Adipose tissue (tissue), 3 donors: Measurements from ENCODE around the gene CNNM3. TPM values are rescaled to one million over a fixed set of nuclear protein-coding genes. Genes with fewer than 3 reads are reported as not detected.

Experiments
- H3K27ac ChIP-seq: one replicate; pipeline ENCODE4 v1.5.1; 2013; ENCODE audit warnings: low read depth, low read length
- WGBS, 3 donors: extraction: QIAGEN DNeasy Blood & Tissue Kit; methylation state at CpG; one replicate each; pipeline ENCODE4 v1.1.7; 2013; 5-methylcytosine and 5-hydroxymethylcytosine counted together
- polyA plus RNA-seq, 3 donors: library from polyadenylated mRNA; stranded (reverse); fragments of 200-250 nt; gene quantifications; one replicate each; pipeline ENCODE4 v1.2.3, GENCODE V29; 2013
- donor health status: healthy with polysubstance abuse.
- donor health status: Bipolar disorder and iron deficiency.
- donor health status: healthy.

The CNNM3 gene
- polyA plus RNA-seq, 3 donors, result 3.6 to 17.9 (median 8.3) TPM

DNA sequence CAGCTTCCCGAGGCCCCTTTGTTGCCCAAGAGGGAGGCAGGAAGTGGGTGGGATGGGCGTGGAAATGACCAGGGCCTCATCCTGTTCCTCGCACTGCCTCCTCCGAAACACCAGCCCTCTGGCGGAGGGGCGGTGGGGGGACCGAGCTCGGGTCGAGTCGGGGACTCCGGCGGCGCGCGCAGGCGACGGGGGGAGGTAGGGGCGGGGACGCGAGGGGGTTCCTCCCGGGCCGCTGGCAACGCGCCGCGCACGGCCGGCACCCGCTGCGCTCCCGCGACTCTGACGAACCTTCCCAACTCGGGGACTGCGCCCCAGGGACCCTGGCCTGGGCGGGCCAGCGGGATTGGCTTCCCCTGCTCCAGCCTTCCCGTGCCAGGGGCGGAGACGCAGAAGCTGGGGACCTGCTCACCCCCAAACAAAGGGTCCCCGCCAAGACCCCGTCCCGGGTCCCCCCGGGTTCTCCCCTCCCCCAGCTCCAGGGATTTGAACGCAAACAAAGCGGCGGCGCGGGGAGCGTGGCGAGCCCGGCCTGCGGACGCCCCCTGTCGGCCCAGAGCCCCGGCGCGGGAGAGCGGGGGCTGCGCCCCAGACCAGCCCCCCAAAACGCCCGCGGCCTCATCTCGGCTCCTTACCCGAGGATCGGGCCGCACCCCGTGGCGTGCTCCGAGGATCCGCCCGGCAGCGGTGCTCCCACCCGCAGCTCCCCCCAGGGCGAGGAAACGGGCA is 52.6 kb downstream of the CNNM3 start:
- peak overlapping the region; percentile 75 for H3K27ac ChIP-seq
- 0 to 1% (median 0%) methylated on average over 49 to 76 of the region's 76 CpGs for WGBS, 3 donors

GRCh38 chr2:96869281-96869821 is 53.3 kb downstream of the CNNM3 start:
- WGBS, 3 donors, result 0 to 1% (median 0%) methylated on average over 31 to 64 of the region's 64 CpGs
- H3K27ac ChIP-seq, result peak overlapping the region; percentile 75

- H3K27ac ChIP-seq, result peak within 1 kb of the TSS; percentile 75
- WGBS, 3 donors, result 1 to 2% (median 1%) methylated on average over 73 to 93 of the region's 93 CpGs
These were observed 54.0 kb downstream of the CNNM3 start, which contains the start of gene SEMA4C for GRCh38 chr2:96869822-96870625. Gene SEMA4C, minus strand, starts transcription at chr2:96870080. Its CDS starts 2,194 bp downstream, at chr2:96867886.

DNA sequence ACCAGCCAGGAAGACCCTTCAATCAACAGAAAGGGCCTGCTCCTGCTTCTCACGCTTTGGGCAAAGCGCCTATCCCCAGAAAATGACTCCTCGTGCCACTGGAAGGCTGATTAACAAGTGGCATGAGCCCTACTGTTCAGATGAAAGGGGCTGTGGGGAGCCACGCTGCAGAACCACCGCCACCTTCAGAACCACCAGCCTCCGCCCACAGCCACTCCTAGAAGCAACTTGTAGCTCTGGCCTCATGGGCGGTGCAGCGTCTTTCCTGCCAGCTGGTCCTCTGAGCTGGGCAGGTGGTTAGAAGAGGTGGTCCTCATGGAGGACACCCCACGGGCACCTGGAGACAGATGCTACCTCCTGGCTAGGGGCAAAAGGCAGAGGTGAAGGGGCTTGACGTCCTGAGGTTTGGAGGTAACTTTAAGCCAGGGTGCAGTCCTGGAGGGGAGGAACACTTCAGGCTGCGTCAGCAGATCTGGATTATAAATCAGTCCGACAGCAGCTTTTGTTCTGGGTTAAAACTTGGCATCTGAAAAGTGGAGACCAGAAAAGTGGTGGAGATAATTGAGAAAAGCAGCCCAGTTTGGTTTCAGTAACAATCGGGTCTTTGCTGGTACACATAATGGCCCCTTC is 54.7 kb downstream of the CNNM3 start:
- 15 to 42% (median 19%) methylated on average over 13 of the region's 13 CpGs for WGBS, 3 donors
- no peak overlapping the region for H3K27ac ChIP-seq

DNA sequence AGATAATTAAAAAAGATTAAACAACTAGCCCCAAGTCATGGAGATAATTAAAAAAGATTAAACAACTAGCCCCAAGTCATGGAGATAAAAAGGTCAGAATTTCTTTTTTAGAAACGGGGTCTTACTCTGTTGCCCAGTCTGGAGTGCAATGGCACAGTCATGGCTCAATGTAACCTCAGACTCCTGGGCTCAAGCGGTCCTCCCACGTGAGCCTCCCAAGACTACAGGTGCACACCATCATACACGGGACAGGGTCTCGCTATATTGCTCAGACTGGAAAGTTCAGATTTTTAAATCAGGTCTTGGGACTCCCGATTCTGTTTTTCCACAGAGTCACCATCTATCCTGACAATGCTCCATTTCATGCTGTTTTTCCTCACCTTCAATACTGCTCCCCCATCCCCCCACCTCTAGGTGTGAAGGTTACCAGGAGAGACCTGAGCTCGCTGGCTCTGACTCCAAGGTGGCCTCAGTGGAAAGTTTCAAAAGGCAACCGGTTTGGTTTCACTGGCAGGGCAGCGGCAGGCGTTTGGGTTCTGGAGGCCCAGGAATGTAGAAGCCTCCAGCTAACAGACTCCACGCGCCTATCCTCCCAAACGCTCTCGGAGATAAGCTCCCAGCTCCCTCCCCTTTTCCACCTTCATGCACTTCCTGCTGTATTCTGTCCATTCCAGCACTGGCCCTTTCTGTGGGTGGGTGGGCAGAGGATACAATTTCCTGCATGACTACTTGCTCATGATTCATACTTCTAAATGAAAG is 56.7 kb downstream of the CNNM3 start:
- no peak overlapping the region for H3K27ac ChIP-seq
- 72 to 77% (median 74%) methylated on average over 14 of the region's 14 CpGs for WGBS, 3 donors

GRCh38 chr2:96873651-96874096 is 57.6 kb downstream of the CNNM3 start:
- H3K27ac ChIP-seq, result no peak overlapping the region
- 29 to 71% (median 36%) methylated on average over 8 of the region's 8 CpGs for WGBS, 3 donors

DNA sequence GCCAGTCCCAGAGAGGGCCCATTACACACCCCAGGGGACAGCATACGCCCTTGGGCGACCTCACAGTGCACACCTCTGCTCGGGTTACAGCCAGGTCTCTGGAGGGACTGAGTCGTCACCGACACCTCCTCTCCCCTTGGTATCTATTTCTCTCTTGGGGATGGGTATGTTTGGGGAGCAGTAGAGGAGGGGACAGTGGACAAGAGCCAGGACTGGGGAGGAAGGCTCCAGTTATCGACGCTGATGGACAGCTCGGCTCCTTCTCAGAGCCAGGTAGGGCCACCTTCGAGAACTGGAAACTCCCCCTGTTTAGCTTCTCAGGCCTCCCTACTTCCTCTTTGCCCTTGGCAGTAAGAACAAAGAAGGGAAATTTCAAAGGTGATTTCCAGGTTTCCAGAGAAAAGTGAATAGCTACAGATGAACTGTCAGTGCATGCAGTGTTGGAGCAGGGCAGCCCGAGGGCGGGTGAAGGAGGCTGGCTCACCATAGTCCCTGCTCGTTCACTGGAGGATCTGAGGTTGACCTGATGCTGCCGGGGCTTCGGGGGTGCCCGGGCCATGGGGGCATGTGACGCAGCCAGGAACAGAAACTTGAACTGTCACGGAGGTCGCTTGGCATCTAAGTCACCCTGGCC is 58.2 kb downstream of the CNNM3 start:
- no peak overlapping the region for H3K27ac ChIP-seq
- 48 to 51% (median 48%) methylated on average over 18 of the region's 18 CpGs for WGBS, 3 donors

DNA sequence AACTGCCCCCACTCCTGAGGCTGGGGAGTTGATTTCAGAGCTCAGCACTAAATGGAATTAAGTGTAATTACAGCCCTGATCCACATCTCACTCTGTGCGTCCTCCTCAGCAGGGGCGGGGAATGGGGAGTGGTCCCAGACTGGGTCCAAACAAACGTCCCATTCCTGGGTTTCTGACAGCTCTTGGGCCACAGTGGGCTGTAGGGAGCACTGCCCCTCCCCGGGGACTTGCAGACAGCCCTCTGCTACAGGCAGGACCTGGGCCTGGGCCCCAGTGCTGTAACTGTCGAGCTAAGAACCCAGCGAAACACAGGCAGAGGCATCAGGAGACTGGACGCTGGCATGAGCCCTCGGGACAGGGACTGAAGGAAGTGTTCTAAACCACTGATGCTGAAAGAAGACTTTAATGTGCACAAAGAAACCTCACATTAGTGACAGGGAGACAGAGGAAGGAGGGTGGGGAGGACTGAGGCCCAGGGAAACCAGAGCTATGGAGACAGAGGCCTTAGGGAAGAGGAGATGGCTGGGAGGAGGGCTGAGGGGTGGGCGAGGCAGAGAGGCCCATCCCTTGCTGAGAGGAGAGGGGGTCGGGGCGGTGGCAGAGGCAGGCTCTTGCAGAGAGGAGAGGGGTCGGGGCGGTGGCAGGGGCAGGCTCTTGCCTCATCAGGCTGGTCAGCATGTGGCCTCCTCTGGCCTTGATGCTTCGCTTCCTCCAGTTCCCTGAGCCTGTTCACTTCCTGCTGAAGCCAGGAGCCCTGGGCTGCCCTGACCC is 59.6 kb downstream of the CNNM3 start:
- WGBS, 3 donors, result 76 to 81% (median 78%) methylated on average over 10 to 14 of the region's 14 CpGs

GRCh38 chr2:96876269-96877041 is 60.4 kb downstream of the CNNM3 start:
- H3K27ac ChIP-seq, result no peak overlapping the region
- WGBS, 3 donors, result 86 to 91% (median 89%) methylated on average over 16 of the region's 16 CpGs

More for the DNA sequence above, 59.6 kb downstream of the CNNM3 start:
- no peak overlapping the region for H3K27ac ChIP-seq

DNA sequence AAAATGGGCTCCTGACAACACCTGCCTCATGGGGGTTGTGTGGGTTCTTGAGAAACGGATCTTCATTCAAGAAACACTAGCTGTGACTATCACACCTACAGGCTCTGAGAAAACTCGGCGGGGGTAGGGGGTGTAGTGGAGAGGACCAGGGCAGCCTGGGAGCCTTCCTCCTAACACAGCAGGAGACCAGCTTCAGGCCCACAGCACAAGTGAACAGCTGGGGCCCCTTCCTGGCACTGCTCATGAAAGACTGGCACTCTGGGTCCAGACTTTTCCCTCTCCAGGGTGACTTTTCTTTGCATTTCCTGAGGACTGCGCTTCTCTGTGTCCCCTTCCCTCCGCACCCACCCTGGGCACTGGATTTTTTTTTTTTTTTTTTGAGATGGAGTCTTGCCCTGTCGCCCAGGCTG is 61.0 kb downstream of the CNNM3 start:
- 81 to 89% (median 84%) methylated on average over 6 of the region's 6 CpGs for WGBS, 3 donors
- no peak overlapping the region for H3K27ac ChIP-seq

DNA sequence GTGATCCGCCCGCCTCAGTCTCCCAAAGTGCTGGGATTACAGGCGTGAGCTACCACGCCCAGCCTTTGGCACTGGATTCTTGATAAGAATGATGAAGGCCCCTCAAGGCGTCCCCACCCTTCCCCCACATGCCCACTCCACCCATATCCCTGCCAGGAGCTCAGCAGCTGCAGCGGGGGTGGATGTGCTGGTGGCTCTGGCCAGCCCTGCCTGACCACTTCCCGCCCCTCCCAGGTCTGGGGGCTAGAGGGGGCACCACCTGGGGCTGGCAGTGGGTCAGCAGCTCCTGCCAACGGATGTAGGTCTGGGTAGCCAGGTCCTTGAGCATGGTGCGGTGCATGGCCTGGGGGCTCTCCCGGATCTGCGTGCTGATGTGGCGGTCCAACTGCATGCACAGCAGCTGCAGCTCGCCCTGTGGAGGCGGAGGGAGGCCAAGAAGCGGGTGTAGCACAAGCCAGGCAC is 61.6 kb downstream of the CNNM3 start:
- whole genome bisulfite sequencing, 3 donors, result 84 to 90% (median 89%) methylated on average over 15 of the region's 15 CpGs
- no peak overlapping the region for H3K27ac ChIP-seq

- 67 to 86% (median 74%) methylated on average over 7 of the region's 7 CpGs for WGBS, 3 donors
These were observed 62.1 kb downstream of the CNNM3 start for GRCh38 chr2:96878171-96878570.

GRCh38 chr2:96878796-96879544 is 62.9 kb downstream of the CNNM3 start:
- WGBS, 3 donors, result 86 to 89% (median 88%) methylated on average over 22 of the region's 22 CpGs
- H3K27ac ChIP-seq, result no peak overlapping the region

More at GRCh38 chr2:96878171-96878570, 62.1 kb downstream of the CNNM3 start:
- no peak overlapping the region for H3K27ac ChIP-seq

DNA sequence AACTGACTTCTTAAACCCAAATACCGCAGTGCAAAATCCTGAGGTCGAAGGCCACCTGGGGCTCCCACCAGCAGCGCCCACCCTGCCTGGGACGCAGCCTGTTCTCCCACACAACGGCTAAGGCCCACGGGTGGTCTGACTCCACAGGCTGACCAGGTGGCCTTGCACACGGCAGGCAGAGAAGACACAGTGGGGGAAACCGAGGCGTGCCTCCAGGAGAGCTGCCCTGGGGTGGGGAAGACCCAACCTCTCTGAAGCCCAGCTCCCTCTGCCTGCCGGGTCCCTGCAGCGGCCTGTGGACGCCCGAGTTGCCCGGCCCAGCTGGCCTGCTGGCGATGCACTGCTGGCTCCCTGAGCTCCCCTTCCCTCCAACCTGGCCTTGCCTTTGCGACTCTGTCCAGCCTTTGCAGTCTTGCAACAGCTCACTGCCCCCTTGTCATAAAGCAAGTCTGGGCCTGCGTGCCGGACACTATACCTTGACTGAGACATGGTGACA is 63.5 kb downstream of the CNNM3 start:
- 90 to 97% (median 96%) methylated on average over 16 to 18 of the region's 18 CpGs for WGBS, 3 donors
- H3K27ac ChIP-seq, result no peak overlapping the region

- 86 to 97% (median 88%) methylated on average over 6 of the region's 6 CpGs for WGBS, 3 donors
- no peak overlapping the region for H3K27ac ChIP-seq
These were observed 64.8 kb downstream of the CNNM3 start for GRCh38 chr2:96880891-96881273.
